Karpas-422 (cell line): Measurements from ENCODE around the gene GABRB3. TPM values are rescaled to one million over a fixed set of nuclear protein-coding genes. Genes with fewer than 3 reads are reported as not detected.

Source experiments
- DNase-seq: peaks from one replicate; pipeline ENCODE4 v3.0.0-alpha.2; 2015
- H2AFZ ChIP-seq: fragments of 200-600 bp; sonication (generic); 2 replicates; pipeline ENCODE4 v1.6.1; 2014; ENCODE audit warnings: antibody characterized with exemption, low read length, mixed read lengths
- H3K27ac ChIP-seq: fragments of 200-600 bp; sonication (generic); 2 replicates; pipeline ENCODE4 v1.5.1; 2014; ENCODE audit warnings: mild to moderate bottlenecking, low read length, moderate library complexity
- H3K27me3 ChIP-seq: fragments of 200-600 bp; sonication (generic); 2 replicates; pipeline ENCODE4 v1.6.1; 2014; ENCODE audit warnings: low read length, mixed read lengths
- H3K36me3 ChIP-seq: fragments of 200-600 bp; sonication (generic); 2 replicates; pipeline ENCODE4 v1.6.1; 2014; ENCODE audit warnings: low read length, mixed read lengths; ENCODE audit not compliant: insufficient read depth
- H3K4me1 ChIP-seq: fragments of 200-600 bp; sonication (generic); 2 replicates; pipeline ENCODE4 v1.6.1; 2014; ENCODE audit warnings: mild to moderate bottlenecking, low read length, mixed read lengths
- H3K4me2 ChIP-seq: fragments of 200-600 bp; sonication (generic); 2 replicates; pipeline ENCODE4 v1.6.1; 2014; ENCODE audit warnings: low read length, low read depth, mild to moderate bottlenecking; ENCODE audit not compliant: poor library complexity, severe bottlenecking
- H3K4me3 ChIP-seq: fragments of 200-600 bp; sonication (generic); 2 replicates; pipeline ENCODE4 v1.5.1; 2014; ENCODE audit warnings: mild to moderate bottlenecking, antibody characterized with exemption, low read length, mixed read lengths
- H3K79me2 ChIP-seq: fragments of 200-600 bp; sonication (generic); 2 replicates; pipeline ENCODE4 v1.6.1; 2014; ENCODE audit warnings: mild to moderate bottlenecking, low read length, mixed read lengths
- H3K9ac ChIP-seq: fragments of 200-600 bp; sonication (generic); 2 replicates; pipeline ENCODE4 v1.6.0; 2014; ENCODE audit warnings: low read length
- H3K9me2 ChIP-seq: fragments of 200-600 bp; sonication (generic), shearing (Covaris generic); replicated peaks from 2 replicates; pipeline ENCODE4 v1.6.0; 2014; ENCODE audit warnings: mild to moderate bottlenecking, low read length, moderate library complexity; ENCODE audit not compliant: insufficient read depth
- H3K9me3 ChIP-seq: fragments of 300-700, 200-600 bp; sonication (generic); 2 replicates; pipeline ENCODE4 v1.6.1; 2014; ENCODE audit warnings: low read length, mixed read lengths
- H4K20me1 ChIP-seq: fragments of 200-600 bp; sonication (generic); 2 replicates; pipeline ENCODE4 v1.6.1; 2014; ENCODE audit warnings: mild to moderate bottlenecking, antibody characterized with exemption, low read length, low read depth; ENCODE audit not compliant: insufficient read depth
- total RNA-seq: library from RNA; depleted of rRNA; stranded (reverse); fragments of >200 nt; shearing (Covaris generic); gene quantifications from 2 replicates; pipeline ENCODE4 v1.2.3, GENCODE V29; 2014; ENCODE audit warnings: low replicate concordance

Gene GABRB3
- total RNA-seq, 1 experiment from 2014 or later, result not detected

- no peak overlapping the region for H3K27ac ChIP-seq
- no peak overlapping the region for H3K4me2 ChIP-seq
- H3K9me2 ChIP-seq, result no peaks in the 10 kb centered on the region
- H3K36me3 ChIP-seq, result no peaks in the 10 kb centered on the region
- DNase-seq, result no peak
- no peaks in the 10 kb centered on the region for H4K20me1 ChIP-seq
- H3K79me2 ChIP-seq, result no peaks in the 10 kb centered on the region
- no peak overlapping the region for H3K4me3 ChIP-seq
- H2AFZ ChIP-seq, result no peak overlapping the region
- H3K9me3 ChIP-seq, result peaks cover 4% of the 10 kb centered on the region; the same call in 1 of the 2 replicates
- H3K9ac ChIP-seq, result no peak overlapping the region
- no peaks in the 10 kb centered on the region for H3K27me3 ChIP-seq
- no peaks in the 10 kb centered on the region for H3K4me1 ChIP-seq
Measured at GRCh38 chr15:26781816-26782215, 8.9 kb upstream of the GABRB3 start.

GRCh38 chr15:26773917-26774316 is 1.1 kb upstream of the GABRB3 start:
- no peaks in the 10 kb centered on the region for H3K4me1 ChIP-seq
- no peak overlapping the region for H3K4me2 ChIP-seq
- peaks cover 13% of the 10 kb centered on the region; the same call in 1 of the 2 replicates for H3K9me3 ChIP-seq
- H3K27me3 ChIP-seq, result no peaks in the 10 kb centered on the region
- H3K79me2 ChIP-seq, result no peaks in the 10 kb centered on the region
- H3K4me3 ChIP-seq, result no peak overlapping the region
- H3K9me2 ChIP-seq, result no peaks in the 10 kb centered on the region
- no peak overlapping the region for H2AFZ ChIP-seq
- no peak for DNase-seq
- no peak overlapping the region for H3K9ac ChIP-seq
- no peaks in the 10 kb centered on the region for H3K36me3 ChIP-seq
- no peaks in the 10 kb centered on the region for H4K20me1 ChIP-seq
- no peak overlapping the region for H3K27ac ChIP-seq

- DNase-seq, result no peak
Measured at GRCh38 chr15:26773067-26773877, 406 bp upstream of the GABRB3 start.

GRCh38 chr15:26771578-26772153 is 1.2 kb downstream of the GABRB3 start:
- Histone ChIP-seq H3K4me1 (no peaks in the 10 kb centered on the region), H3K9me3 (peaks cover 13% of the 10 kb centered on the region; the same call in 1 of the 2 replicates), H2AFZ (no peak overlapping the region), H3K36me3 (no peaks in the 10 kb centered on the region), H3K27ac (no peak overlapping the region), H3K27me3 (no peaks in the 10 kb centered on the region), H3K79me2 (no peaks in the 10 kb centered on the region), H4K20me1 (no peaks in the 10 kb centered on the region), H3K4me2 (no peak overlapping the region), H3K4me3 (no peak overlapping the region), H3K9me2 (no peaks in the 10 kb centered on the region), H3K9ac (no peak overlapping the region)
- DNase-seq, result no peak

More at GRCh38 chr15:26773067-26773877, 406 bp upstream of the GABRB3 start:
- no peak overlapping the region for H3K27ac ChIP-seq
- no peaks in the 10 kb centered on the region for H3K9me2 ChIP-seq
- H3K9ac ChIP-seq, result no peak overlapping the region
- no peaks in the 10 kb centered on the region for H3K36me3 ChIP-seq
- H3K9me3 ChIP-seq, result peaks cover 13% of the 10 kb centered on the region; the same call in 1 of the 2 replicates
- H3K4me3 ChIP-seq, result no peak overlapping the region
- H3K27me3 ChIP-seq, result no peaks in the 10 kb centered on the region
- no peaks in the 10 kb centered on the region for H3K79me2 ChIP-seq
- H2AFZ ChIP-seq, result no peak overlapping the region
- H3K4me1 ChIP-seq, result no peaks in the 10 kb centered on the region
- no peak overlapping the region for H3K4me2 ChIP-seq
- H4K20me1 ChIP-seq, result no peaks in the 10 kb centered on the region

DNA sequence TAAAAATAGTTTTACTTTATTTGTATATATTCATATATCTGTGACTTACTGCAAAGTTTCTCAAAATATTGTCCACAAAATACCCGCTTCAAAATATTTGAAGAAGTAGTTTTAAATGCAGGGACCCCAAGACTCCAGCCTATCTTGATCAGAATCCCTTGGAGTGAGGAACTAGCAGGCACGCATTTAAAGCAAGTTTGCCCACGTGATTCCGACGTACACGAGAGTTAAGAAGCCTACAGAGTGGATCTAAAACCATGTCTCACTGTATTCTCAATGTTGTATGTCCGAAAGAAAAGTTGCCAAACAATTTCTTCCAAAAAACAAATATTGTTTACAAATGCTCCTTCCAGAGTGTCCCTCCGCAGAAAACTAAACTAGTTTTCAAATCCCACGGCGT is 1.7 kb downstream of the GABRB3 start:
- Histone ChIP-seq H4K20me1 (no peaks in the 10 kb centered on the region), H3K4me2 (no peak overlapping the region), H3K9me3 (peaks cover 16% of the 10 kb centered on the region; the same call in 1 of the 2 replicates), H3K4me3 (no peak overlapping the region), H3K9me2 (no peaks in the 10 kb centered on the region), H3K27me3 (no peaks in the 10 kb centered on the region), H3K36me3 (no peaks in the 10 kb centered on the region), H2AFZ (no peak overlapping the region), H3K27ac (no peak overlapping the region), H3K79me2 (no peaks in the 10 kb centered on the region), H3K4me1 (no peaks in the 10 kb centered on the region), H3K9ac (no peak overlapping the region)
- DNase-seq, result no peak

DNA sequence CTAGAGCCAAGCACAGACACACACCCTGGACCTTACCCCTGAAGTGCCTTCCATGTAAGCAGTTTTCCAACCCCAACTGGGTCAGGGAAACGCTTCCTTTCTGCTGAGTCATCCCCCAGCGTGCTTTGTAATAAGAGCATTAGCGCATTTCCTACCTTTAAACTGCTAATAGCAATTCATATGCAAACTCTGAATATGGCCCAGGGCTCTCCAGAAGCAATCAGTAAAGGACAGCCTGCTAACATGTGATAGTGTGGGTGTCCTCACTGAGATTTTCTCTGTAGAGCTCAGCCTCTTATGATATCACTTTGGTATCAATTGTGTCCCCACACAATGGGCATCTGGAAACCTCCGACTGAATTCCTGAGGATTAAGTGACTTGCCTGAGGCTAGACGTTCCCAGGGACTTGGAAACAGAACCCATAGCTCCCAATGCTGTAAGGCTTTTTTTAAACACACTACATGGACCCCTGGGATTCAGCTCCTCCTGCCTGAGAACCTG is 5.6 kb downstream of the GABRB3 start:
- H4K20me1 ChIP-seq, result no peaks in the 10 kb centered on the region
- no peaks in the 10 kb centered on the region for H3K36me3 ChIP-seq
- no peaks in the 10 kb centered on the region for H3K79me2 ChIP-seq
- H3K27me3 ChIP-seq, result no peaks in the 10 kb centered on the region
- H3K4me1 ChIP-seq, result no peaks in the 10 kb centered on the region
- no peak overlapping the region for H3K9ac ChIP-seq
- H2AFZ ChIP-seq, result no peak overlapping the region
- peaks cover 22% of the 10 kb centered on the region for H3K9me3 ChIP-seq
- no peak overlapping the region for H3K27ac ChIP-seq
- no peaks in the 10 kb centered on the region for H3K9me2 ChIP-seq
- no peak overlapping the region for H3K4me2 ChIP-seq
- no peak for DNase-seq
- no peak overlapping the region for H3K4me3 ChIP-seq

DNA sequence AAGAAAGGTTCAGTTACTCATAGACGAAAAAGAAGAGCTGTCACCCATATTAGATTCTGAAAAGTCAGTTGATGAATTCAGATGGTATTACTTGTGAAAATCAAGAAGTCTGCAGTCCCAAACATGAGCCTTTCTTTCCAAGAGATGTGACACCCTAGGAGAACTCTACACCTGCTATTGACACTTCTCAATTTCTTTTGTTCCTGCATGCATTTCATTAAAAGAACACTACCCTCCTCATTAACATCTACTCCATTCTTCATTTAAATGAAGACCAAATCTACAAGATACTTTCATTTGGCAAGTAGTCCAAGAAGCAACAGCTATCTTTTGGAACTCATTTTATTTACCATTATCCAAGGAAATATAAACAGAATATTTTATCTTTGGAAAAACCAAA is 6.6 kb downstream of the GABRB3 start:
- DNase-seq, result no peak
- Histone ChIP-seq H3K4me1 (no peaks in the 10 kb centered on the region), H3K4me3 (no peak overlapping the region), H3K9me2 (no peaks in the 10 kb centered on the region), H3K4me2 (no peak overlapping the region), H2AFZ (no peak overlapping the region), H3K9ac (no peak overlapping the region), H3K79me2 (no peaks in the 10 kb centered on the region), H3K9me3 (peaks cover 17% of the 10 kb centered on the region), H3K27me3 (no peaks in the 10 kb centered on the region), H3K27ac (no peak overlapping the region), H4K20me1 (no peaks in the 10 kb centered on the region), H3K36me3 (no peaks in the 10 kb centered on the region)

DNA sequence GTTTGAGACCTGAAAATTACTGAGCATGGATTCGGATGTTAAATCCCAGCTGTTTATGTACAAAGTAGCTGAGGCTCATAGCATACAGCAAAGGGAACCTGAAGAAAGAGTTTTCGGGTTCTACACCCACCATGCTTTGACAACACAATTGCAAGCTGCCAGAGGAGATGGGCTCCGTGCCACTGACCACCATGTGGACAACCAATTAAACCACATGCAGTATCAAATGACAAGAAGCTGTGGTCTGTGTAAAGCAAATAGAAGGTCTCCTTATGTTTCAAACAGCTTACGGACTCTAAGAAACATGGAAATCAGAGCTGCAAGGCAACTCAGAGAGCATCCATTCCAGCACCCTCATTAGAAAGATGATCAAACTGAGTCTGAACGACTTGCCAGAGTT is 12.9 kb downstream of the GABRB3 start:
- Histone ChIP-seq H3K9me2 (no peaks in the 10 kb centered on the region), H3K9me3 (peaks cover 23% of the 10 kb centered on the region), H3K36me3 (no peaks in the 10 kb centered on the region), H3K79me2 (no peaks in the 10 kb centered on the region), H3K4me3 (no peak overlapping the region), H3K27ac (no peak overlapping the region), H2AFZ (no peak overlapping the region), H3K4me2 (no peak overlapping the region), H3K4me1 (no peaks in the 10 kb centered on the region), H3K27me3 (no peaks in the 10 kb centered on the region), H4K20me1 (no peaks in the 10 kb centered on the region), H3K9ac (no peak overlapping the region)
- no peak for DNase-seq
